Activated CD8-positive, alpha-beta memory T cell treated with anti-CD3 and anti-CD28 coated beads, Interleukin-2, amount 50 U/mL, for 4 hours (primary cell): ENCODE results near the gene KIAA0040.
A peak's percentile ranks its signal among the peaks of the same experiment; 100 is the strongest.

Experiments
- DNase-seq: peaks from one replicate; pipeline ENCODE4 v3.0.0-alpha.2; 2020

Gene KIAA0040

GRCh38 chr1:175200678-175201521, 8.3 kb upstream of the KIAA0040 start:
- no peak for DNase-seq

DNA sequence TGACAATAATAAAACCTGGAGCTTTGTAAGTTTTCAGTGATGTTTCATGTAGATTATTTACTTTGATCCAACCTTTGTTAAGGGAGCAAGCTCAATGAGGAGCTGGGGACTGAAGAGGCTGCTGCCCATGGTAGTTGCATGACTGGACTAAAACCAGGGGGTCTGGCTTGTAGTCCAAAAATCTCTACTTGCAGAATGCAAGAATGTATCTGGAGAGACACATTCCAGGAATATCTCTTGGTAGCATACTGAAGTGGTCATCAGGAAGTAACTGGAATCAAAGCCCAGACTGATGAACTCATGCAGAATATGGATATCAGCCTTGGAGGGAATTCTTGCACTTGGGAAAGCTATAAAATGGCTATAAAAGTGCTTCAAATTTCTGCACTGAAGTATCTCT, 5.8 kb upstream of the KIAA0040 start:
- no peak for DNase-seq

- no peak for DNase-seq
Measured at GRCh38 chr1:175197531-175197930, 5.0 kb upstream of the KIAA0040 start.

DNA sequence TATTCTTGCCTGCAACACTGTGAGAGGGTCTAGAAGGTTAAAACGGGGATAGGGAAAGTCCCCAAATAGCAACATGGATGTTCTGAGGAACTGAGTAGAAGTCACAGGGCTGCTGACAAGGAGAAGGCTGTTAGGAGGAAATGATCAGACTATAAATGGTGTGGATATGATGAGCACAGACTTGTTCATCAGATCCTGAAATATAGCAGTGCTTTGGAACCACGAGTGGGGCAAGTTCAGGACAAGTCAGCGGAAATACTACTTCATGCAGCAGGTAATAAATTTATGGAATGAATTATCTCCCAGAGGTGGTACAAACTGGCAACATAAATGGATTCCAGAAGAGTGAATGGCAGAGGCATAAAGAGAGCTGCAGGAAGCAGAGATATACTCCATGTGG, 3.2 kb upstream of the KIAA0040 start:
- no peak for DNase-seq

GRCh38 chr1:175195281-175195680, 2.7 kb upstream of the KIAA0040 start:
- no peak for DNase-seq

DNA sequence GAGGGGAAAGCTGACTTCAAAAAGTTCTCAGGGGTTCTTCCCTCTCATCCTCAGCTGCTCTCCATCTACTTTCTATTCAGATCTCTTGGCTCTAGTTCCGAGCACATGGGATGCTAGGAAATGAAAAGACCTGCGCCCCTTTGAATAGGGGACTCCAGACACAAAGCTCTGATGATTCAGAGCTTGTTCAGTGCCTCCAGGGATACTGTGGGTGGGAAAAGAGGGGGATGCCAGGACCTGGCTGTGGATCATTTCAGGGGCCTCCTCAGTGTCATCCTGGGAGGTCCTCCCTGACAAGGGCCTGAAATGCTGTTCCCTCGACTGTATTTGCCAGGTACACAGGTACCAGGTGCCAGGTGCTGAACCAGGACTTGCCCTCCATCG, 943 bp upstream of the KIAA0040 start:
- DNase-seq = no peak

- DNase-seq = peak; percentile 29
Measured at GRCh38 chr1:175192111-175192629, 406 bp downstream of the KIAA0040 start.

DNA sequence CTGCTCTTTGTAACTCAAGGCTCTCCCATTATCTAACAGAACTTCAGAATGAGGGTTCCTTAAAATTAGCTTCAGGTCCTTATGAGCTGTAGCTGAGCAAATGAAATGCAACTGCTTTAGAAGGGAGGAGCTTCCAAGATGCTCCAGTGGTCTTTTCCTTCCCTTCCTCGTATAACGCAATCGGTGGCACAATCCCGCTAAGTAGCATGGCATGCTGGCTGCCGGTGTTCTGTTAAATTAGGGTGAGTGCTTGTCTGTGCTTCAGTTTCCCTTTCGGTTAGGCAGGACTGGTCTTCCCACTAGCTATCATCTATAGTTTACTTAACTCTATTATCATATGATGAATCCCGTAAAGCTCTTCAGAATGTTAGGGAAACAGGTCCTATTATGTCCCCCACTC, 917 bp downstream of the KIAA0040 start:
- peak; percentile 19 for DNase-seq

DNA sequence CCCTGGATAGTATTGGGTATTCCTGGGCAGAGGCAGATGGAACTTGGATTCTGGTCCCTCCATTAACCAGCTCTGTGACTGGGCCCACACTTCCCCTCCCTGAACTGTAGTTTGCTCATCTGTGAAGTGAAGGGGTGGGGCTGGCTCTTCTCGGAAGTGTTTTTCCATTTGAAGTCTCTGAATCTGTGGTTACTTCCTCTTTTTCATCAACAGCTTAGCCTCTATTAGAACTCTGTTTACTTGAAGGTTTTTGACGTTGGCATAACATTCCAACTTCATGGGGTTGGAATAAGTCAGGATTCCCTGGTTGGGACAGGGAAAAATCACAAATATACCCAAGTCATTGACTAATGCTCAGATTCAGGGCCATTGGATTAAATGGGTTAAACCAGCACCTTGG, 3.6 kb downstream of the KIAA0040 start:
- peak; percentile 55 for DNase-seq

DNA sequence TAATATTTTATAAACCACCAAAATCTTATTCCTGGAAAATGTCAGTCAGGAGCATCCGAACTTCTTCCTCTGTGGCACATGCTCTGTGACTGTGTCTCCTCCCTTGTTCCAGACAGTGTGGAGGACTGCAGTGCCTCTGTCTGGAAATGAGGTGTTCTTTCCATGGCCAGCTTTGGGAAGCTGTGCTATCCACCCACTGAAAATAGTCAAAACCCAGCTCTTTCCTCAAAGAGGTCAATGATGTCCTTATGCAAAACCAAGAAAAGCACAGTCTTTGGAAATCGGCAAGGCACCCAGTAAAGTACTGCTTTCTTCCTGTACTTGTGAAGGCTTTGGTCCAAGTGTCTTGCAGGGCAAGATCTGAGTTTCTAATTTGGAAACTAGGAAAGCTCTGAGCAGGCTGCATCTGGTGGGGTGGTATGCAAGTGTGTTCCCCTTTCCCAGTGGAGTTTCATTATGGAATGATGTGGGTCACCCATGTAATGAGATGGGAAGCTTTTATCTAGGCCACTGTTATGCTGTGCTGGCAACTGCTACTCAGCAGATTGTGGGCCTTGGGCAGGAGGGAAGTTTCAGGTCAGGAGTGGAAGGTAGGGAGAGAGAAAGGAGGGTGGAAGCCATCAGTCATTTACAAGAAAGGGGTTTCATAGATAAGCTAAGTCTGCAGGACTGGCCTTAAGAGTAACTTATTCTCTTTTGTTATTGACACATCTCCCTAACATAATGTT, 6.0 kb downstream of the KIAA0040 start:
- DNase-seq = no peak

DNA sequence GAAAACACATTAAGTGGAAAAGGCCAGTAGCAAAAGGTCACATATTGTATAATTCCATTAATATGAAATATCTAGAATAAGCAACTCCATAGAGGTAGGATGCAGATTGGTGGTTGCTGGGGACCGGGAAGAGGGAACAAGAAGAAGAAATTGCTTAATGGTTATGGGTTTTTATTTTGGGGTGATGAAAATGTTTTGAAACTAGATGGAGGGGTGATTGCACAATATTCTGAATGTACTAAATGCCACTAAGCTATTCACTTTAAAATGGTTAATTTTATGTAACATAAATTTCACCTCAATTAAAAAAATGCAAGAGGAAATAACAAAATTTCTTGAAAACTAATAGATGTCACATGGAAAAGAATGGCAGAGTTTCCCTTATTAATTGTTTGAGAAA, 6.7 kb downstream of the KIAA0040 start:
- DNase-seq = no peak

DNA sequence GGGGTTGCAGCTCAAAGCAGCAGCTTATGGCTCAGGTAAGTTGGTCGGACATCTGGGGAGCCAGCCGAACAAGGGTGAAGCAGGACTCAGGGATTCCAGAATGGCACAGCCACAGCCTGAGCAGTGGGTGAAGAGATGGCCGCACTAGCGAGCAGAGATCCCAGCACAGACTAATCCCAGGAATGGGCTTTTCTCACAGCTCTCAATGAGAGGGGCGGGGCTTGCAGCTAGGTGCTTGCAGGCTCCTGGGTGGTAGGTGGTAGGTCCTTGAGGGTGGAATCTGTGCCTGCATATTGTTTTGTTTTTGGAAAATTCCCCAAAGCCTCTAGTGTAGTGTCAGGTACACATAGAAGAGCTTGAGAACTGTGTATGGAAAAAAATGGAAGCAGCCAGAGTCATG, 9.0 kb downstream of the KIAA0040 start:
- DNase-seq = no peak

DNA sequence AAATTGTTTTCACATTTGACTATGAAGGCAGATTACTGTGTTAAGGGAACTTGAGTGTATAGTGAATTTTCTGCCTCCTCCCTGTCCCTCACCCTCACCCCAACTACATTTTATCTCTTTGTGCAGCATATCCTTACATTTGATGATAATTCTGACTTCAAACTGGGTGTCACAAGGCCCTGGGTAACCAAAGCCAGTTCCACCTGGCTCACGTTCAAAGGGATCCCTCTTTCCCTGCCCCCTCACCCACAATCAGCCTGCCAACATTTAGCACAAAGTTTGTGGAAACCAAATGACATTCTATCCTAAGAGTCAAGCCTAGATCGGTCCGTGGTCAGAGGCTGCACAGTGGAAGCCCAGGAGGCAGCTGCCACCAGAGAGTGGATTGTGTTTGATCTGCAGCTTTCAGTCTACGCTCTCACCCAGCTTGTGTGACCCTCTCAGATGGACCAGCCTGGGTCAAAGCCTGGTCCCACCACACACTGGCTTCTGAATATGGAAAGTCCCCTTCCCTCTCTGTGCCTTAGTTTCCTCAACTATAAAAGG, 10.3 kb downstream of the KIAA0040 start:
- DNase-seq = no peak

GRCh38 chr1:175179837-175180590, 12.6 kb downstream of the KIAA0040 start:
- no peak for DNase-seq

DNA sequence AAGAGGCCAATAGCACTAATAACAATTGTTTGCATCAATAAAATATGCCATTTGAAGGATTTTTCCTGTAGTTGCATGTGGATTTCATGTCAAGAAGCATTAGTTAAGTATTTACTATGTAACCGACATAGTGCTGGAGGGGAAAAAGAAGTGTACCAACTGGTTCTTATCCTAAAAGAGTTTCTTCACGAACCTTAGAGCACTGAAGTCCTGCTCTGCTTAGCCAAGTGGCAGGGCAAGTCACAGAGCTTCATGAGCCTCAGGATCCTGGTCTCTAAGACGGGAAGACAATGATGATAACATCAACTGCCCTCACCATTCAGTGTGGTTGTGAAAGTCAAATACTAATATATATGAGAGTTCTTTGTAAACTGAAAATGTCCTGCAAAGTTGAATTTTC, 14.1 kb downstream of the KIAA0040 start:
- DNase-seq = no peak

GRCh38 chr1:175178056-175178455, 14.5 kb downstream of the KIAA0040 start:
- no peak for DNase-seq

GRCh38 chr1:175176246-175176645, 16.3 kb downstream of the KIAA0040 start:
- no peak for DNase-seq

DNA sequence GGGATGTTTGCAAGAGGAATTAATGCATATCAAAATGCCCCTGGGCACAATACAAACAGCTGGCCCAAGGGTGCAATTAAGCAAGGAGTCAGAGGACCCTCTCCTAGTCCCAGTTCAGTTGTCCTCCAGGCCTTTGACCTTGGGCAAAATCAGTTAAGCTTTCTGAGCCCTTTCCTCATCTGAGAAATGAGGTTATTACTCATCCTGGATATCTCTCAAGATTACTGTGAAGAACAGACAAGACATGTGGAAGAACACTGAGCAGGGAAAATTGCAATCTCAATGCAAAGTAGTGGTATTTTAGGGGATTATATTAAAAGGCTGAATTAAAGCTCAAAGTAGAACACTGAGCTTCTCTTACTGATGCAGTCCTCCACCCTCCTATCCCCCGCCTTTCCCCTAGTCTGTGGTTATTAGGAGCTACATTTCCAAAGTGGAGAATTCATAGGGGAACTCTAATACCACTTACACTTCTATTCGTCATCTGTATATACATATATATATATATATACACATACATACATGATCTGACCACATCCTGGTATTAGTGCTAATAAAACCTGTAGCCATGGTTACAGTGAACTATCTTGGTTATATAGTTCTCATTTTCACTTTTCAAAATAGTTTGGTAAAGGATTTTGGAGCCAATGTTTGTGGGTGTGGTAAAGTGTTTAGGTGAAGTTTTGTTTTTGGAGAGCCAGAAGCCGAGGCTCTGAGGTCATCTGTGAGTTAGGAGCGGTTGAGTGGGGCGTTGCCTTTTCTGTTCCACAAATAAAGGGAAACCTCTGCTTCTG, 18.1 kb downstream of the KIAA0040 start:
- DNase-seq = no peak

- DNase-seq = no peak
Measured at GRCh38 chr1:175173531-175173930, 19.0 kb downstream of the KIAA0040 start.

GRCh38 chr1:175172503-175172902, 20.1 kb downstream of the KIAA0040 start:
- no peak for DNase-seq

GRCh38 chr1:175171036-175171913, 21.3 kb downstream of the KIAA0040 start:
- no peak for DNase-seq
